ENCODE data around the gene NOL4.

GRCh38 chr18:34189656-34190435 lies 34.9 kb downstream of the NOL4 start:
- no peak for TF ChIP-seq CTCF (IDR thresholded peaks at IDR 0.05)
- TF ChIP-seq ZFX (IDR thresholded peaks at IDR 0.05; ENCODE audit: borderline replicate concordance), result no peak
